IPS-NIHi11 (cell line): ENCODE results near the gene GABRG3.

Experiments used
- DNase-seq: peaks from one replicate; pipeline ENCODE4 v3.0.0; 2012; ENCODE audit warnings: mixed read lengths, low spot score

The GABRG3 gene

GRCh38 chr15:27111323-27111722 lies 140.3 kb downstream of the GABRG3 start:
- DNase-seq, result no peak

- no peak for DNase-seq
These were observed 143.5 kb downstream of the GABRG3 start for GRCh38 chr15:27114473-27114872.

- DNase-seq, result no peak
These were observed 148.8 kb downstream of the GABRG3 start for GRCh38 chr15:27119695-27120266.

DNA sequence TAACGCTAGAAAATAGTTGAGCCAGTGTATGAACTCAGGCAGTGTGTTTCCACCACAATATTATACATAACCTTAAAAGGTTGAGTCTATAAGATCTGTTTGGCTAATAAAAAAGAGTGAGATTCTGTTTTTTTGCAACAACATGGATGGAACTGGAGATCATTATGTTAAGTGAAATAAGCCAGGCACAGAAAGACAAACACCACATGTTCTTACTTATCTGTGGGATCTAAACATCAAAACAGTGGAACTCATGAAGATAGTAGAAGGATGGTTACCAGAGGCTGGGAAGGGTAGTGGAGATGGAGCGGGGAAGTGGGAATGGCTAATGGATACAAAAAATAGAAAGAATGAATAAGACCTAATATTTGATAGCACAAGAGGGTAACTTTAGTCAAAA lies 150.7 kb downstream of the GABRG3 start:
- DNase-seq, result no peak

DNA sequence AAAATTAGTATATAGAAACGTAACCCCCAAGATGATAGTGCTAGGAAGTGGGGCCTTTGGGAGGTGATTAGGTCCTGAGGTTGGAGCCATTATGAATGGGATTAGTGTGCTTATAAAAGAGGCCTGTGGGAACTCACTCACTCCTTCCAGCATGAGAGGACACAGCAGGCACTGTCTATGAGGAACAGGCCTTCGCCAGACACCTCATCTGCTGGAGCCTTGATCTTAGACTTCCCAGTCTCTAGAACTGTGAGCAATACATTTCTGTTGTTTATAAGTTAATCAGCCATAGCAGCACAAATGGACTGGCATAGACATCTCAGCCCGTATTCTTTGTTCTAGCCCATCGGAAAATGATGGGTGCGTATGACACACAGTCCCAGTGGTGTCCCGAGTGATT lies 152.3 kb downstream of the GABRG3 start:
- no peak for DNase-seq

- no peak for DNase-seq
These were observed 152.8 kb downstream of the GABRG3 start for GRCh38 chr15:27123808-27124207.

GRCh38 chr15:27124287-27124871 lies 153.4 kb downstream of the GABRG3 start:
- no peak for DNase-seq

- DNase-seq, result no peak
These were observed 154.2 kb downstream of the GABRG3 start for GRCh38 chr15:27125185-27125584.

DNA sequence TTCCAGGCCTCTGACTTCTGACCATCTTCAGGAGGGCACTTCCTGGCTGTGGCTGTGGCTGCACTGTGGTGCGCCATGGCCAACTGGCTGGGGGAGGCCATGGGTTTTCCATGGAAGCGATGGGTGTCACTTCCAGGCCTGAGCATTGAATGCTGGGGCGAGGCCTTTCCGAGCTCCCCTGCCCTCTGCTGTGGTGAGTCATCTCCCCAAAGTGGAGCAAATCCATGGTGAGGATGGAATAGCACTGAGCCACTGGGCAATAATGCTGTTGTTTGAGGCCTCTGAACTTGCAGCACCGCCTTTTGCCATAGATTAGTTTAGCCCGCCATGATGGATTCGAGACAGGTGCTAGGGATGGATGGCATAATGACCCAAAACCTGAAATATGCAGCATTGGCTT lies 155.5 kb downstream of the GABRG3 start:
- DNase-seq, result no peak

GRCh38 chr15:27127815-27128570 lies 157.0 kb downstream of the GABRG3 start:
- DNase-seq, result no peak

- DNase-seq, result no peak
These were observed 162.3 kb downstream of the GABRG3 start for GRCh38 chr15:27133249-27133648.

- no peak for DNase-seq
These were observed 163.5 kb downstream of the GABRG3 start for GRCh38 chr15:27134481-27134880.

- no peak for DNase-seq
These were observed 164.2 kb downstream of the GABRG3 start for GRCh38 chr15:27135151-27135550.

GRCh38 chr15:27137127-27137526 lies 166.1 kb downstream of the GABRG3 start:
- no peak for DNase-seq

DNA sequence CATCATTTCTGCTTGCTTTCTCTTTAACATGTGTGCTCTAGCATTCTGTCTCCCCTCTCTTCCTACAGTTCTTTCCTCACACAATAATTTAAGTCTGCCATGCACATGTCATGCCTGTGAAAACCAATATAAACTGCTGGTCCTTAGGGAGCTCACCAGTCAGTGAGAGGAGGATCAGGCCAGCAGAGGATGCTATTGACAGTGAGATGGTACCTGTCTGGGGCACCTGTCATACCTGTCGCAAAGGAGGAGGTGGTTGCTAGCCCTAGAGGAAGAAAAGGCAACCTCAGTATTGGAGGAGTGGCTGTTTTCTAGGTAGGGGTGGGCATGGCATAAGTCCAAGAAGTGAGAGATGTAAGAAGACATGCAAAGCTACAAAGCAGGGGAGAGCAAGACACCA lies 194.6 kb downstream of the GABRG3 start:
- DNase-seq, result no peak

- DNase-seq, result no peak
These were observed 195.9 kb downstream of the GABRG3 start for GRCh38 chr15:27166917-27167316.

DNA sequence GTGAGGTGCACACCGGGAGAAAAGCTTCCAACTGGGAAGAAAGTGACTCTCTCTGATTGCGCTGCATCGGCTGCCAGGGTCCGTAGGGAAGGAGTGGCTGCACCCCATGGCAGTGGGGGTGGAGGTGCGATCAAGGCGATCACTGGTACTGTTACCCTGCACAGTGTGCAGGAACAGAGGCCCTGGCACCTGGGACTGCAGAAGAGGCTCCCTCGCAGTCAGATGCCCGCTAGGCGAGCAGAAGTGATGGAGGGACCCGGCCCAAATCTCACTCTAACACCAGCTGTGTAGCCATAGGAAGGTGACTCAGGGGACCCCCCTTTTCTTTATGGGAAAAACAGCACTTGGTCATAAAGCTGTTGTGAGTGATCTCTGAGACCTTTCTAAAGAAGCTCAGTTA lies 196.8 kb downstream of the GABRG3 start:
- DNase-seq, result no peak

DNA sequence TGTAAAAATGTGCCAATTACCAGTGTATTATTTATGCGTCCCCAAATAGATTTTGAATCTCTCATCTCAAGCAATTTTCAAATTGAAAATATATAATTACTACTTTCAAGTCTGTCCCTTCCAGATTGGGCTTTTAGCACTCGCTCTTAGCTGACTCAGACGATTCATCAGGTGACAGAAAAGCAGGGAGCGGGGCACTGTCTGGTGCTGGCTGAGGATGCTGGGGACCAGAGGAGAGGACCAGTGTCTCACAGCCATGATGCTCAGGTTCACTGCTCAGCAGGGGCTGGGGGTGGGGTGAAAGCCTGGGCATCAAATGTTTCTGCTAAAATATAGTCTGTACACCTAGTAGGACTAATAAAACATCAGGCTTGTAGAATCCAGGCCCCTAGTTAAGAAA lies 199.9 kb downstream of the GABRG3 start:
- DNase-seq, result no peak

DNA sequence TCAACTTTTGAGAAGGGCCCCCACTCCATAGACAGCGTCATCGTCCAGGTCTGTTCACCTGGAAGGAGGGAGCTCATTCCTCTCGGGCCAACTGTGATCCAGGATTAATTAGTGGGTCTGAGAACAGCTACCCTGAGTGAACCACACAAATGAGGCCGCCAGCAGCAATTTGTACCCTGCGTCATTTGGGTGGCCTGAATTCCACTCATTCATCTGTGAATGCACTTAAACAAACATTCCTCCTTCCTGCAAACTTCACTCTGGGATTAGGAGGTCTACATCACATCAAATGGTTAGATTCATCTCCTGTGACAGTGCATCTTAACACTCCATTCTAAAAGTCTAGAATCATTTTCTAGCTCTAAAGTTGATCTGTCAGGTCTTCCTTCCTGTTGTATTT lies 201.8 kb downstream of the GABRG3 start:
- DNase-seq, result no peak

DNA sequence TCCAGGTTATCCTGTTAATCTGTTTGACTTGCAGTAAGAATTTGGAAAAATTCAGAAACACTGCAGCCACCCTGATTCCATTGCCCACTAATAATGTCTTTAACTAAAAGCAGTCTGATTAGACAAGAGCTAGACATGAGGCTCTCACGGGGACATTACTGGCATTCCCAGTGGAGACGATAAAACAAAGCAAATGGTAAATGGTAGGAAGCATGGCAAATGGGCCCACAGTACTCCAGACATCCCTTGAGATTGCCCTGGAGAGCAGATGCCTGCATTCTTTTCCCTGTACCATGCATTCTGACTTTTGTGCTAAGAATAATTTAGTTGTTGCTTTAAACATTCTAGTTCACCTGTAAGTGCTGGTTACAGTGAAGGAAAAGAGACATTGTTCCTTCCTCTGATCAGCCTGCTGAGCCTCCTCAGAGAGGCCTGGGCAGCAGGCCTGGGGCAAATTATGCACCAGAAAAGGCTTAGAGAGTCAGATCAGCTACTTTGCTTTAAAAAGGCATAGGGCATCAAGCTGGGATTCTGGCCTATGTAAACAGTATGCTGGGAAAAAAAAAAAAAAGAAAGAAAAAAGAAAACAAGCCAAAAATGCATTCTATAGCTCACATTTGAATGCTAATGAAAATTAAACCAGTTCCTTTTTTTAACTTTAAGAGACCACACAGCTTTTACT lies 204.6 kb downstream of the GABRG3 start:
- no peak for DNase-seq

DNA sequence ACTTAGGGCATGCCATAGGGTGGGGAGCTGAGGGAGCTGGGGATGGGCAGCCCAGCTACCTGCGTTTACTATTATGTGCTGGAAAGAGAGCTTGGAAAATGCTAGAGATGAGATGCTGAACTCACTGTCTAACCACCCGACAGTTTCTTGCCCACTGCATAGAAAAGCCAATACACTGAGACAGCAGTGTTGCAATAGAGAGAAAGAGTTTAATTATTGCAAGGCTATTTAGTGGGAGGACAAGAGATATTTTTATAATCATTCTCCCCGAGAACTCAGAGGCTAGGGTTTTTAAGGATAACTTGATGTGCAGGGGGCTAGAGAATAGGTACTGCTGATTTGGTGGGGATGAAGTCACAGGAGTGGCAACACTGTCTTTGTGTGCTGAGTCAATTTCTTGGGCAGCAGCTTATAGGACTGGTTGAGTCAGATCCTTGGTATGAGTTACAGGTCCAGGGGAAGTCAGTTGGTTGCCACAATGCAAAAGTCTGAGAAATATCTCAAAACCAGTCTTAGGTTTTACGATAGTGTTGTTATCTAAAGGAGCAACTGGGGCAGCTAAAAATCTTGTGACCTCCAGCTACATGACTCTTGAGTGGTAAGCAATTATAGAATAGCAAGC lies 205.9 kb downstream of the GABRG3 start:
- DNase-seq, result no peak

DNA sequence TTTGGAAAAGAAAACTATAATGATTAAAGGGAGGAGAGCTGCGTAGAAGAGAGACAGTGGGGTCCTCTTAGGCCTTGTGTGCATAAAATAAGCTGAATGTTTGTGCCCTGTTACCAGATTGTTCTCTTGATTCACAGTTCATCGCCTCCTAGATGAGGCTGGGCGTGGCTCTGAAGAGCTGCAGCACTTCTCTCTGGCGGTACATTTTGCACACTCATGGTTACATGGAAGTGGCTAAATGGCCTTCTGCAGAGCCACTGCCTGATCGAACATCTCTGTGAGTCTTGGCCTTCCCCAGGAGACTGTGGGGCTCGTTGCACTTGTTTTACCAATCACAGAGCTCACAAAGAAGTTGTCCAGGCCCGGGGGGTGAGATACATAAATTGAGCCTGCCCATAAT lies 208.8 kb downstream of the GABRG3 start:
- no peak for DNase-seq
